CD4-positive, alpha-beta T cell treated with Interleukin-4 for 1 hour (primary cell): ENCODE data around the gene ARIH2.
"Not testable (repeated sequence)": the region's sequence is repeated elsewhere in the genome, so short reads cannot be mapped to it uniquely, and the experiment has no call there.

Source experiments
- DNase-seq, 2 donors: peaks; one replicate each; pipeline ENCODE4 v3.0.0-alpha.2; 2020 to 2022

The ARIH2 gene

GRCh38 chr3:49005998-49006397 is 87.4 kb downstream of the ARIH2 start:
- DNase-seq: no peak

GRCh38 chr3:49006408-49007067 is 87.9 kb downstream of the ARIH2 start:
- DNase-seq: no peak

- DNase-seq: peak; percentile 98
These were observed 88.6 kb downstream of the ARIH2 start, which contains the start of gene WDR6 for GRCh38 chr3:49007068-49007770. Gene WDR6, plus strand, starts transcription at chr3:49007391. Its CDS starts 41 bp downstream, at chr3:49007432.

GRCh38 chr3:49007771-49008528 is 89.3 kb downstream of the ARIH2 start:
- peak; percentile 88 to 92 for DNase-seq

GRCh38 chr3:49008627-49009026 is 90.0 kb downstream of the ARIH2 start:
- DNase-seq: not testable (repeated sequence)

- no peak for DNase-seq
These were observed 90.8 kb downstream of the ARIH2 start for GRCh38 chr3:49009396-49009795.

- no peak for DNase-seq
These were observed 93.9 kb downstream of the ARIH2 start for GRCh38 chr3:49012441-49013017.

GRCh38 chr3:49013113-49013737 is 94.6 kb downstream of the ARIH2 start:
- DNase-seq: no peak

GRCh38 chr3:49013738-49014660 is 95.4 kb downstream of the ARIH2 start:
- peak; percentile 55 to 61 for DNase-seq

- no peak for DNase-seq
These were observed 96.4 kb downstream of the ARIH2 start for GRCh38 chr3:49015072-49015471.

- DNase-seq: no peak
These were observed 97.1 kb downstream of the ARIH2 start for GRCh38 chr3:49015765-49016164.

- no peak for DNase-seq
These were observed 98.0 kb downstream of the ARIH2 start for GRCh38 chr3:49016414-49017228.

GRCh38 chr3:49017229-49017970 is 98.8 kb downstream of the ARIH2 start:
- no peak for DNase-seq

GRCh38 chr3:49017971-49018706 is 99.5 kb downstream of the ARIH2 start, which contains the start of gene DALRD3:
Gene DALRD3, minus strand, starts transcription at chr3:49018580. Its CDS starts 16 bp downstream, at chr3:49018564.
- peak; percentile 51 to 71 for DNase-seq

GRCh38 chr3:49018707-49019006 is 100.0 kb downstream of the ARIH2 start:
- no peak for DNase-seq

- DNase-seq: no peak
These were observed 101.3 kb downstream of the ARIH2 start for GRCh38 chr3:49019941-49020329.

GRCh38 chr3:49020330-49021212 is 101.9 kb downstream of the ARIH2 start:
- DNase-seq: peak; percentile 35 to 45

- DNase-seq: peak; percentile 98 to 99
These were observed 102.7 kb downstream of the ARIH2 start for GRCh38 chr3:49021213-49021812.
